ENCODE data around the gene CBR4. TPM values are rescaled to one million over a fixed set of nuclear protein-coding genes. Genes with fewer than 3 reads are reported as not detected.
A peak's percentile ranks its signal among the peaks of the same experiment; 100 is the strongest.

CBR4 gene
- 10 to 100 TPM; 25.8 to 26.8 TPM for total RNA-seq

- TF ChIP-seq, protein P1, sequence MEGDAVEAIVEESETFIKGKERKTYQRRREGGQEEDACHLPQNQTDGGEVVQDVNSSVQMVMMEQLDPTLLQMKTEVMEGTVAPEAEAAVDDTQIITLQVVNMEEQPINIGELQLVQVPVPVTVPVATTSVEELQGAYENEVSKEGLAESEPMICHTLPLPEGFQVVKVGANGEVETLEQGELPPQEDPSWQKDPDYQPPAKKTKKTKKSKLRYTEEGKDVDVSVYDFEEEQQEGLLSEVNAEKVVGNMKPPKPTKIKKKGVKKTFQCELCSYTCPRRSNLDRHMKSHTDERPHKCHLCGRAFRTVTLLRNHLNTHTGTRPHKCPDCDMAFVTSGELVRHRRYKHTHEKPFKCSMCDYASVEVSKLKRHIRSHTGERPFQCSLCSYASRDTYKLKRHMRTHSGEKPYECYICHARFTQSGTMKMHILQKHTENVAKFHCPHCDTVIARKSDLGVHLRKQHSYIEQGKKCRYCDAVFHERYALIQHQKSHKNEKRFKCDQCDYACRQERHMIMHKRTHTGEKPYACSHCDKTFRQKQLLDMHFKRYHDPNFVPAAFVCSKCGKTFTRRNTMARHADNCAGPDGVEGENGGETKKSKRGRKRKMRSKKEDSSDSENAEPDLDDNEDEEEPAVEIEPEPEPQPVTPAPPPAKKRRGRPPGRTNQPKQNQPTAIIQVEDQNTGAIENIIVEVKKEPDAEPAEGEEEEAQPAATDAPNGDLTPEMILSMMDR (IDR thresholded peaks at IDR 0.05), result peak; percentile 8
- DNase-seq (peak; percentile 98), ATAC-seq (peak; percentile 98)
- H3K27me3 Mint-ChIP-seq, result no peaks in the 10 kb centered on the region
- ChIA-PET POLR2A (interaction anchor here (0.9 kb wide), 1 partner anchor 9 kb away, joined by 3 read pairs; no protein-coding TSS in a partner anchor), CTCF (interaction anchor here (0.8 to 1.9 kb wide), 7 partner anchors 10 to 480 kb away, joined by 3 to 17 read pairs (median 4); no protein-coding TSS in a partner anchor)
- peaks cover 32% of the 10 kb centered on the region for H3K4me1 Mint-ChIP-seq (ENCODE audit: low read depth)
- peak within 1 kb of the TSS; percentile 87 for H3K27ac Mint-ChIP-seq
- peak within 1 kb of the TSS; percentile 85 for H3K4me3 Mint-ChIP-seq
- intact Hi-C loops (cut with micrococcal nuclease), result no loop called here
- peaks cover 4% of the 10 kb centered on the region for H3K36me3 Mint-ChIP-seq (ENCODE audit: low read depth)
- no peaks in the 10 kb centered on the region for H3K9me3 Mint-ChIP-seq
Measured at GRCh38 chr4:169010125-169011023, at the start of gene CBR4. TSS of gene CBR4 (minus strand) at chr4:169010255. CDS start at chr4:169010089, 166 bp downstream.

- ChIA-PET CTCF (no interaction called here), POLR2A (no interaction called here)
- TF ChIP-seq, protein P1 (IDR thresholded peaks at IDR 0.05), result no peak
- H3K27ac Mint-ChIP-seq, result no peak overlapping the region
- H3K4me3 Mint-ChIP-seq, result no peak overlapping the region
- DNase-seq (no peak), ATAC-seq (no peak)
- intact Hi-C loops (cut with micrococcal nuclease), result no loop called here
- peaks cover 3% of the 10 kb centered on the region for H3K27me3 Mint-ChIP-seq
- no peaks in the 10 kb centered on the region for H3K36me3 Mint-ChIP-seq (ENCODE audit: low read depth)
- no peaks in the 10 kb centered on the region for H3K9me3 Mint-ChIP-seq
- H3K4me1 Mint-ChIP-seq (ENCODE audit: low read depth), result no peaks in the 10 kb centered on the region
Measured at GRCh38 chr4:169059306-169060211, 49.5 kb upstream of the CBR4 start.

DNA sequence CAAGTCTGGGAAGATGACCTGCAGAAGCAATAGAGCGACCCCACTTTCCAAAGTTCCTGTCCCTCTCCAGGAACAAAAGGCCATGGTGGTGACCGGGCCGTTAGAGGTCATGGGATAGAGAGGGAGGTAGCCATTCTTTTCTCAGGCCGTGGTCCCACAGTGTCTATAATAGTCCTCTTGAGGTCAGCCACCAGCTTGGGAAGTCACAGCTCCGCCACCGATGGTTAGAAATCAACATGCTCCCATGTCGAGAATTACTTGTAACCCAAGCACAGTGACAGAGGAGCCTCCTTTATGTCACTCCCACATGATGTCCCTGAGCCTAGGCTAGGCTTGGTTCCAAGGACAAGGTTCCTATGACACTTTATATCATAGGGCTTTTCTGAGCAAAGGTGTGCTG is 48.3 kb upstream of the CBR4 start:
- CTCF ChIA-PET, result no interaction called here
- no peaks in the 10 kb centered on the region for H3K9me3 Mint-ChIP-seq
- no peak overlapping the region for H3K4me3 Mint-ChIP-seq
- H3K4me1 Mint-ChIP-seq (ENCODE audit: low read depth), result no peaks in the 10 kb centered on the region
- POLR2A ChIA-PET, result no interaction called here
- ATAC-seq (no peak), DNase-seq (no peak)
- no peaks in the 10 kb centered on the region for H3K36me3 Mint-ChIP-seq (ENCODE audit: low read depth)
- no peak overlapping the region for H3K27ac Mint-ChIP-seq
- H3K27me3 Mint-ChIP-seq, result peaks cover 3% of the 10 kb centered on the region
- TF ChIP-seq, protein P1 (IDR thresholded peaks at IDR 0.05), result no peak
- intact Hi-C loops (cut with micrococcal nuclease), result no loop called here

DNA sequence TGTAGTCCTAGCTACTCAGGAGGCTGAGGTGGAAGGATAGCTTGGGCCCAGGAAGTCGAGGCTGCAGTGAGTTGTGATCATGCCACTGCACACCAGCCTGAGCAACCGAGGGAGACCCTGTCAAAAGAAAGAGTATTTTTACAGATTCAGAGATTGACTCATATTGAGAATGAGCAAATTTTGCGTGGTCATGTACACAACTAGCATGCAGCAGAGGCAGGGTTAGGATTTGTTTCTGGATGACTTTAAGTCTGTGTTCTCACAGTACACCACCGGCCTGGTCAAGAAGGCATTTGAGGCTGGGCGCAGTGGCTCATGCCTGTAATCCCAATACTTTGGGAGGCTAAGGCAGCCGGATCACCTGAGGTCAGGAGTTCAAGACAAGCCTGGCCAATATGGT is 44.8 kb upstream of the CBR4 start:
- intact Hi-C loops (cut with micrococcal nuclease), result no loop called here
- Mint-ChIP-seq H3K36me3 (ENCODE audit: low read depth) (no peaks in the 10 kb centered on the region), H3K4me1 (ENCODE audit: low read depth) (no peaks in the 10 kb centered on the region), H3K27me3 (peaks cover 9% of the 10 kb centered on the region), H3K9me3 (no peaks in the 10 kb centered on the region), H3K27ac (no peak overlapping the region), H3K4me3 (no peak overlapping the region)
- DNase-seq (no peak), ATAC-seq (no peak)
- TF ChIP-seq, protein P1 (IDR thresholded peaks at IDR 0.05), result no peak
- POLR2A ChIA-PET, result no interaction called here
- CTCF ChIA-PET, result no interaction called here
